HG02642 (cell line): ENCODE measurements around the gene PCCA.
"Not testable (repeated sequence)": the region's sequence is repeated elsewhere in the genome, so short reads cannot be mapped to it uniquely, and the experiment has no call there.

ENCODE experiments used
- ATAC-seq: cut with Tn5 transposase; IDR thresholded peaks from one replicate; pipeline ENCODE4 v1.9.1; 2021; ENCODE audit warnings: mild to moderate bottlenecking; ENCODE audit not compliant: unreplicated experiment, poor library complexity

The PCCA gene

DNA sequence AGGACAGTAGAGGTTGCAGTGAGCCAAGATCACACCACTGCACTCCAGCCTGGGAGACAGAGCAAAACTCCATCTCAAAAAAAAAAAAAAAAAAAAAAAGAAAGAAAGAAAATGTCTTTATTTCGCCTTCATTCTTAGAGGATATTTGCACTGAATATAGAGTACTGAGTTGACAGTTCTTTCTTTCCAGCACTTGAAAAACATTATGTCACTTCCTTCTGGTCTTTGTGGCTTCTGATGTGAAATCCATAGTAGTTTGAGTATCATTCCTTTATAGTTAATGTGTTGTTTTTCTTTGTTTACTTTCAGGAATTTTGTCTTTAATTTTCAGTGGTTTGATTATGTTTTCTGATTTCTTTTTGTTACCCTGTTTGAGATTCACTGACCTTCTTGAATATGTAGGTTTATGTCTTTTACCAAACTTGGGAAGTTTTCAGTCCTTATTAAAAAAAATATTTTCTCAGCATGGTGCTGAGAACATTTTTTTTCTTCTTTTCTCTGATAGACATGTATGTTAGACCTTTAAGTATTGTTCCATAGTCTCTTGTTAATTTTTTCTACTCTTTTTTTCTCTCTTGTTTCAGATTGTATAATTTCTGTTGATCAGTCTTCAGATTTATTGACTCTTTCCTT, 50.1 kb downstream of the PCCA start:
- ATAC-seq: no peak

DNA sequence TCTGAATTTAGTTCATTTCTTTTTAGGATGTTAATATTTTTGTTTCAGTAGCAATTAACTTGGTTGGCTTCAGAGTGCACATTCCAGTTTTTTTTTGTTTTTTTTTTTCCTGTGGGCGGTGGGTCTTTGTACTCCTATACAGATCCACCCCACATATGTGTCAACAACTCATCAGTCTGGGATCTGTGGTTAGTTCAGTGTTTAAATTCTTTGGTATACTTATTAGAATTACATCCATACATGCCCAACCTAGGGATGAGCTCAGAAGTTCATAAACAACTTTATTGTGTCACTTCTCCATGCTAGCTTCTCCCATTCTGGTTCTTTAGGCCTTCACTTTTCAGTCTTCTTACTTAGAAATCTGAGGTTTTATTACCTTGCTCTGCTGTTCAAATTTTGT, 50.9 kb downstream of the PCCA start:
- no peak for ATAC-seq

GRCh38 chr13:100140441-100140840, 51.5 kb downstream of the PCCA start:
- no peak for ATAC-seq

- not testable (repeated sequence) for ATAC-seq
These were observed 52.6 kb downstream of the PCCA start for GRCh38 chr13:100141461-100141961.

- no peak for ATAC-seq
These were observed 57.6 kb downstream of the PCCA start for GRCh38 chr13:100146534-100146933.

- no peak for ATAC-seq
These were observed 58.9 kb downstream of the PCCA start for GRCh38 chr13:100147825-100148224.

- no peak for ATAC-seq
These were observed 59.5 kb downstream of the PCCA start for GRCh38 chr13:100148422-100148821.

DNA sequence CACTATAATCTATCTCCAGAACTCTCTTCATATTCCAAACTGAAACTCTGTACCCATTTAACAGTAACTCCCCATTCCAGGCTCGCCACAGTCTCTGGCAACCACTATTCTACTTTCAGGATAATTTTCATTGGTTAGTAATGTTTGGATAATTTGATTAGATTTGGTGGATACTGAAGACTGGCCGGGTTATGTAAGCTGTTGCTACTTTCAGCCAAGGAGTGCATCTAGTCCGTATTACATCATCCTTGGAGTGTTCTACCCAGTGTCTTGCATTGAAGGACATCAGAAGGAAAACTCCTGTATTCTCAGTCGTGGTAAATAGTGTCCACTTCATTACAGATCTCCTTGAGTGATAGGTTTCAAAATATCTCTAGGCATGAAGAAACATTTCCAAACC, 60.5 kb downstream of the PCCA start:
- no peak for ATAC-seq

- ATAC-seq: not testable (repeated sequence)
These were observed 61.8 kb downstream of the PCCA start for GRCh38 chr13:100150711-100151110.

GRCh38 chr13:100154842-100155416, 66.0 kb downstream of the PCCA start:
- no peak for ATAC-seq

GRCh38 chr13:100156788-100157187, 67.9 kb downstream of the PCCA start:
- ATAC-seq: no peak

- ATAC-seq: no peak
These were observed 69.7 kb downstream of the PCCA start for GRCh38 chr13:100158569-100158968.

GRCh38 chr13:100159584-100159983, 70.7 kb downstream of the PCCA start:
- ATAC-seq: no peak

DNA sequence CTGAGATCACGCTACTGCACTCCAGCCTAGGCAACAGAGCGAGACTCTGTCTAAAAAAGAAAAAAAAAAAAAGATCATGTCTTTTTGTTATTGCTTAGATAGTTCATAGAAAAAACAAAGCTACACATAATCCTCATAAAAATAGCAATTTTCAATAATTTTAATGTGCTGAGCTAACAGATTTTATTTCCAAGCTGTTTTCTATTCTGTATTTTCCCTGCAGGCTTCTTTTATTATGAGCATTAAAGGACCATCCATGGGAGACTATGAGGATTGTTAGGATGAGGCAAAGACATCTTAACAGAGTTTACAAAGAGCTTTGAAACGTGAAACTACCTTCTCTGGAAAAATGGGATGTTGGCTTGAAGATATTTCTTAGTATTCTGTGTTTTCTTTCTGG, 71.6 kb downstream of the PCCA start:
- no peak for ATAC-seq

DNA sequence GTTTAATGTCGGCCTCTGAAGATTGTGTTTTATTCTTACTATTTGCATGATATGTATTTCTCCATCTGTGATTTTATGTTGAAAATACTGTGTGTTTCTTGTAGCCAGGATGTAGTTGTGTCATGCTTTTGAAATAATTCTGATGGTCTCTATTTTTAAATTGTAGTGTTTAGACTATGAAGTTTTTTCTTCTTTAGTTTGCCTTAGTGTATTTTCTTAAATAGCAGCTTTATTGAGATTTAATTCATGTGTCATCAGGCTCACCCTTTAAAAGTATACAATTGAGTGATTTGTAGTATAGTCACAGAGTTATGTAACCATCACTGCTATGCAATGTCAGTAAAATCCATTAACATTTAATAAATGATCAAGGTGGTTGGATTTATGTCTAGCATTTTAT, 74.5 kb downstream of the PCCA start:
- ATAC-seq: no peak

- ATAC-seq: no peak
These were observed 84.3 kb downstream of the PCCA start for GRCh38 chr13:100173203-100173602.

GRCh38 chr13:100174455-100174854, 85.6 kb downstream of the PCCA start:
- not testable (repeated sequence) for ATAC-seq

- ATAC-seq: no peak
These were observed 86.3 kb downstream of the PCCA start for GRCh38 chr13:100175078-100175802.

DNA sequence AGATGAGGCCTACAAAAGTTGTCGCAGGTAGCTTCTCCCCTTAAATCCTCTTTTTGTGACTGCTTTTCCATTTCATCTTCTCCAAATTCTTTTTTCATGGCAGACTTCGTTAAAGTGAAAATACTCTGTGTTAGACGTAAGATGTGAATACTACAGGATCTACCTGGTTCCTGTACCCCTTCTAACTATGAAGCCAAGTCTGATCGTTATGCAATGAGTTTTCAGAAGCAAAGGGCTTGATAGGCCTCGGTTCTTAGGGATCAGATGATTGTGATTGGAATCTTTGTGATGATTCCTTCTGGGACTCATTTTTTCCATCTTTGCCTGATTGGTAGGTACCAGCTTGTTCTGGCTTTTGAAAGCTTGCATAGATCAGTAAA, 86.9 kb downstream of the PCCA start:
- no peak for ATAC-seq

DNA sequence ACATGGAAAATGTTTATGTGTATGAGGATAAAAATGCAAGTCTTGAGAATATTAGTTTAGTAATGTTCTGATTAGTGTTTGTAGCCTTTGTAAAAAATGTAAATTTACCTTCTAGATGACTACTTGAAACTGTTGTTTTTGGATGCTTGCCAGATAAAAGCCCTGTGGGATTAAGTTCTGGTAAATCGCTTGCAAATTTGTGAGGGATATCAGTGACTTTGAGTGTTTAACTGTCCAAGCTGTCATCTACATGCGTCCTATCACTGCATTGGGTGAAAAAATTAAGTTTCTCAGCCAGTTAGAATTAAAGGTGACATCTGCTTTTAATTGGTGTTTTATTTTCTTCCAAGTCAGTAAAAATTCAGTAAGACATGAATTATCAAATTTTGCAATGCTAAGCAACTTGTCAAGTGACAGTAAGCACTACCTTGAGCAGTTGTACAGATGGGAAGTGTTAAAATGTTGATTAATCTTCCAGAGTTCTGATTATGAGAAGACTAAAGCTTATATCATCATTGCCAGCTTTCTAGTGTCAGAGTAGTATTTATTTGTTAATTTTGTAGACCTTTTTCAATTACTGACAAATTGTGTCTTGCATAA, 88.0 kb downstream of the PCCA start:
- no peak for ATAC-seq

DNA sequence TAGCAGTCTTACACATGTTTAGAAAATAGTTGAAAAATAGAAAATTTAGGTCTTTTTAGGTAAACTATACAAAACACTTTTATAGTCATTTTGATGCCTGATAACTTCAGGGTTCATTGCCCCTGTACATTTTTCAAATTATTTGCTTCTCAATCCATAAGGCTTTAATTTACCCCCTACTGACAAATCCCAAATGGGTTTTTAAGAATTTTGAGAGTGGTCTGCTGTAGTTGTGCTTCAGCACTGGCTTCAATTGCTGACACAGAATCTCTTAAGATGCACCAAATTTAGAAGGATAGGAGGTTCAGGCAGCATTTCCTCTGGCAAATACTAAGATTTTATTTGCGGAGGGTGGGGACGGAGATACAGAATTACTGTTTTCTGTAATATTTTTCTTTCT, 89.4 kb downstream of the PCCA start:
- no peak for ATAC-seq
